SK-N-SH (cell line): Measurements from ENCODE around the gene HERC3. TPM values are rescaled to one million over a fixed set of nuclear protein-coding genes. Genes with fewer than 3 reads are reported as not detected.

Experiments used
- CTCF ChIA-PET: fragments of 300-600, 350-600 bp; formaldehyde crosslinking; extraction: SDS; loops from one replicate; lab custom pipeline; 2021; lab: Yijun Ruan, JAX
- POLR2A ChIA-PET: fragments of 350-600 bp; sonication (Branson Sonifier 250); formaldehyde crosslinking; extraction: SDS; loops from one replicate; lab custom pipeline; 2020; ENCODE audit warnings: antibody characterized with exemption, inconsistent platforms; lab: Yijun Ruan, JAX
- DNase-seq: peaks from one replicate; pipeline ENCODE4 v3.0.0; 2012
- H2AFZ ChIP-seq: fragments of 200-600 bp; sonication (generic); 2 replicates; pipeline ENCODE4 v1.8.1; 2016; ENCODE audit warnings: antibody characterized with exemption, mild to moderate bottlenecking, low read depth
- H3F3A ChIP-seq: fragments of 200-600 bp; sonication (generic); replicated peaks from 2 replicates; pipeline ENCODE3; 2016; ENCODE audit warnings: antibody characterized with exemption, mild to moderate bottlenecking; ENCODE audit not compliant: insufficient read depth
- H3K27ac ChIP-seq, 2 experiments: fragments of 200-500 bp in 1 of 2; fragments of 200-600 bp in 1 of 2; sonication (Bioruptor generic) in 1 of 2; sonication (generic), shearing (Covaris generic) in 1 of 2; 2 replicates each; pipeline versions ENCODE4 v1.5.1 to v1.6.1; 2014 to 2016; ENCODE audit warnings: low read depth in 2 of 2, inconsistent platforms in 1 of 2, low read length in 1 of 2, mild to moderate bottlenecking in 1 of 2, mixed read lengths in 1 of 2
- H3K27me3 ChIP-seq: fragments of 200-600 bp; sonication (generic), shearing (Covaris generic); 2 replicates; pipeline ENCODE4 v1.6.1; 2016; ENCODE audit warnings: mixed run types; ENCODE audit not compliant: insufficient read depth
- H3K36me3 ChIP-seq, 2 experiments: fragments of 200-500 bp in 1 of 2; fragments of 200-600 bp in 1 of 2; sonication (Bioruptor generic) in 1 of 2; sonication (generic) in 1 of 2; replicated peaks in 1 of 2; 2 replicates each; pipeline versions ENCODE3 to v1.5.1; 2014 to 2016; ENCODE audit warnings: low read length in 1 of 2, mild to moderate bottlenecking in 1 of 2; ENCODE audit not compliant: insufficient read depth in 2 of 2, control insufficient read depth in 1 of 2
- H3K4me1 ChIP-seq, 2 experiments: fragments of 200-500 bp in 1 of 2; fragments of 200-600 bp in 1 of 2; sonication (Bioruptor generic) in 1 of 2; sonication (generic), shearing (Covaris generic) in 1 of 2; 2 replicates each; pipeline versions ENCODE4 v1.5.1 to v1.6.1; 2014 to 2016; ENCODE audit warnings: low read depth in 1 of 2, low read length in 1 of 2, mixed run types in 1 of 2; ENCODE audit not compliant: insufficient read depth in 2 of 2, control insufficient read depth in 1 of 2
- H3K4me2 ChIP-seq: fragments of 200-600 bp; sonication (generic), shearing (Covaris generic); 2 replicates; pipeline ENCODE4 v1.6.1; 2017; ENCODE audit warnings: mixed run types
- H3K4me3 ChIP-seq, 2 experiments: fragments of 200-500 bp in 1 of 2; fragments of 200-600 bp in 1 of 2; sonication (Bioruptor generic) in 1 of 2; sonication (generic), shearing (Covaris generic) in 1 of 2; 2 replicates each; pipeline versions ENCODE4 v1.5.1 to v1.8.1; 2014 to 2016; ENCODE audit warnings: low read depth in 2 of 2, inconsistent platforms in 1 of 2, low read length in 1 of 2, mild to moderate bottlenecking in 1 of 2, mixed read lengths in 1 of 2, moderate library complexity in 1 of 2
- H3K79me2 ChIP-seq: fragments of 200-600 bp; sonication (generic); 2 replicates; pipeline ENCODE4 v1.8.1; 2017; ENCODE audit warnings: mild to moderate bottlenecking; ENCODE audit not compliant: insufficient read depth
- H3K9ac ChIP-seq: fragments of 200-600 bp; sonication (generic); 2 replicates; pipeline ENCODE4 v1.6.1; 2017; ENCODE audit warnings: mixed run types
- H3K9me2 ChIP-seq: fragments of 200-600 bp; sonication (generic); 2 replicates; pipeline ENCODE4 v1.6.1; 2017; ENCODE audit warnings: mixed run types
- H3K9me3 ChIP-seq: fragments of 200-600 bp; sonication (generic); 2 replicates; pipeline ENCODE4 v1.6.1; 2017; ENCODE audit warnings: mixed run types, mild to moderate bottlenecking, moderate library complexity
- H4K20me1 ChIP-seq: fragments of 200-600 bp; sonication (generic); 2 replicates; pipeline ENCODE4 v1.6.1; 2017; ENCODE audit warnings: mild to moderate bottlenecking, mixed run types; ENCODE audit not compliant: insufficient read depth
- CHD2 ChIP-seq: fragments of 150-350 bp; IDR thresholded peaks from 2 replicates; pipeline ENCODE4 v1.6.1; 2018; ENCODE audit warnings: low read length; ENCODE audit not compliant: partially characterized antibody
- EZH2phosphoT487 ChIP-seq: fragments of 200-600 bp; sonication (generic); IDR thresholded peaks from 2 replicates; pipeline ENCODE4 v1.6.1; 2017; ENCODE audit warnings: low read depth, mixed run types, mild to moderate bottlenecking, antibody characterized with exemption, moderate library complexity, borderline replicate concordance
- JUND ChIP-seq: IDR thresholded peaks from 2 replicates; pipeline ENCODE4 v1.4.0; 2012
- POLR2AphosphoS5 ChIP-seq: IDR thresholded peaks from 2 replicates; pipeline ENCODE4 v1.6.1; 2012; ENCODE audit warnings: low read depth, low read length
- RCOR1 ChIP-seq: fragments of 150-350 bp; IDR thresholded peaks from 2 replicates; pipeline ENCODE4 v1.6.1; 2017; ENCODE audit warnings: antibody characterized with exemption, low read length
- RFX5 ChIP-seq: IDR thresholded peaks from 2 replicates; pipeline ENCODE4 v1.6.1; 2012; ENCODE audit warnings: mild to moderate bottlenecking, improper control_type of control experiment, low read length
- TAF1 ChIP-seq: IDR thresholded peaks from 2 replicates; pipeline ENCODE4 v1.6.1; 2012; ENCODE audit warnings: low read depth, mild to moderate bottlenecking, low read length, moderate library complexity, borderline replicate concordance
- TCF12 ChIP-seq: IDR thresholded peaks from 2 replicates; pipeline ENCODE4 v1.4.0; 2012
- WGBS: methylation state at CpG from one replicate; pipeline ENCODE4 v1.1.6; 2017; ENCODE audit warnings: low lambda C conversion rate; 5-methylcytosine and 5-hydroxymethylcytosine counted together
- polyA plus RNA-seq, 3 experiments: library from polyadenylated mRNA; depleted of rRNA; stranded (reverse); fragments of >200 nt; gene quantifications; 2 replicates each; pipeline ENCODE4 v1.2.3, GENCODE V29; 2012
- TF ChIP-seq, protein P1 (sequence below): fragments of 200-600 bp; sonication (generic); IDR thresholded peaks from 2 replicates; pipeline ENCODE4 v1.6.1; 2017; ENCODE audit warnings: antibody characterized with exemption, mild to moderate bottlenecking, moderate library complexity
- TF ChIP-seq, protein P2 (sequence below): IDR thresholded peaks from 2 replicates; pipeline ENCODE4 v1.6.1; 2012; ENCODE audit warnings: mild to moderate bottlenecking, low read depth, low read length, moderate library complexity

The HERC3 gene
- polyA plus RNA-seq, 1 of the 3 experiments (the other 2 are of a cell fraction), result 4.6 TPM

DNA sequence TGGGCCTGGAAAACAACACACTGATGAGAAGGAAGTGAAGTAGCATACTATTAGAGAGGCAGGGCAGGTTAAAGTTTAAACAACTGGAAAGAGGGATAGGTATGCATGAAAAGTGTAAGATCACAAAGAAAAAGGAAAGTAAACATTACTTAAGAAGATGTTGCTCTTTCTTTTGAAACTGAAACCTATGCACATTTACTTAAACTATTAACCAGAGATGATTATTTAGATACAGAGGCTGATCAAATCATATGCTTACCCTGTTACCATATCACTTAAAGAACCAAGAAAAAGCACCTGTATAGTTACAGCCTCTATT, 67.6 kb downstream of the HERC3 start:
- no peak overlapping the region for H2AFZ ChIP-seq
- H3K4me1 ChIP-seq, result peaks cover 2 to 19% of the 10 kb centered on the region in 2 experiments
- peaks cover 2 to 17% of the 10 kb centered on the region in 2 experiments for H3K36me3 ChIP-seq
- H3K9ac ChIP-seq, result peak overlapping the region; percentile 12; the same call in 1 of the 2 replicates
- TF ChIP-seq TCF12, result no peak
- TF ChIP-seq RFX5, result no peak
- no peak for TF ChIP-seq JUND
- no peak for TF ChIP-seq CHD2
- TF ChIP-seq, protein P1, sequence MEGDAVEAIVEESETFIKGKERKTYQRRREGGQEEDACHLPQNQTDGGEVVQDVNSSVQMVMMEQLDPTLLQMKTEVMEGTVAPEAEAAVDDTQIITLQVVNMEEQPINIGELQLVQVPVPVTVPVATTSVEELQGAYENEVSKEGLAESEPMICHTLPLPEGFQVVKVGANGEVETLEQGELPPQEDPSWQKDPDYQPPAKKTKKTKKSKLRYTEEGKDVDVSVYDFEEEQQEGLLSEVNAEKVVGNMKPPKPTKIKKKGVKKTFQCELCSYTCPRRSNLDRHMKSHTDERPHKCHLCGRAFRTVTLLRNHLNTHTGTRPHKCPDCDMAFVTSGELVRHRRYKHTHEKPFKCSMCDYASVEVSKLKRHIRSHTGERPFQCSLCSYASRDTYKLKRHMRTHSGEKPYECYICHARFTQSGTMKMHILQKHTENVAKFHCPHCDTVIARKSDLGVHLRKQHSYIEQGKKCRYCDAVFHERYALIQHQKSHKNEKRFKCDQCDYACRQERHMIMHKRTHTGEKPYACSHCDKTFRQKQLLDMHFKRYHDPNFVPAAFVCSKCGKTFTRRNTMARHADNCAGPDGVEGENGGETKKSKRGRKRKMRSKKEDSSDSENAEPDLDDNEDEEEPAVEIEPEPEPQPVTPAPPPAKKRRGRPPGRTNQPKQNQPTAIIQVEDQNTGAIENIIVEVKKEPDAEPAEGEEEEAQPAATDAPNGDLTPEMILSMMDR, result no peak
- no peak for TF ChIP-seq POLR2AphosphoS5
- TF ChIP-seq, protein P2, sequence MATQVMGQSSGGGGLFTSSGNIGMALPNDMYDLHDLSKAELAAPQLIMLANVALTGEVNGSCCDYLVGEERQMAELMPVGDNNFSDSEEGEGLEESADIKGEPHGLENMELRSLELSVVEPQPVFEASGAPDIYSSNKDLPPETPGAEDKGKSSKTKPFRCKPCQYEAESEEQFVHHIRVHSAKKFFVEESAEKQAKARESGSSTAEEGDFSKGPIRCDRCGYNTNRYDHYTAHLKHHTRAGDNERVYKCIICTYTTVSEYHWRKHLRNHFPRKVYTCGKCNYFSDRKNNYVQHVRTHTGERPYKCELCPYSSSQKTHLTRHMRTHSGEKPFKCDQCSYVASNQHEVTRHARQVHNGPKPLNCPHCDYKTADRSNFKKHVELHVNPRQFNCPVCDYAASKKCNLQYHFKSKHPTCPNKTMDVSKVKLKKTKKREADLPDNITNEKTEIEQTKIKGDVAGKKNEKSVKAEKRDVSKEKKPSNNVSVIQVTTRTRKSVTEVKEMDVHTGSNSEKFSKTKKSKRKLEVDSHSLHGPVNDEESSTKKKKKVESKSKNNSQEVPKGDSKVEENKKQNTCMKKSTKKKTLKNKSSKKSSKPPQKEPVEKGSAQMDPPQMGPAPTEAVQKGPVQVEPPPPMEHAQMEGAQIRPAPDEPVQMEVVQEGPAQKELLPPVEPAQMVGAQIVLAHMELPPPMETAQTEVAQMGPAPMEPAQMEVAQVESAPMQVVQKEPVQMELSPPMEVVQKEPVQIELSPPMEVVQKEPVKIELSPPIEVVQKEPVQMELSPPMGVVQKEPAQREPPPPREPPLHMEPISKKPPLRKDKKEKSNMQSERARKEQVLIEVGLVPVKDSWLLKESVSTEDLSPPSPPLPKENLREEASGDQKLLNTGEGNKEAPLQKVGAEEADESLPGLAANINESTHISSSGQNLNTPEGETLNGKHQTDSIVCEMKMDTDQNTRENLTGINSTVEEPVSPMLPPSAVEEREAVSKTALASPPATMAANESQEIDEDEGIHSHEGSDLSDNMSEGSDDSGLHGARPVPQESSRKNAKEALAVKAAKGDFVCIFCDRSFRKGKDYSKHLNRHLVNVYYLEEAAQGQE, result no peak
- TF ChIP-seq, all 33 proteins: peak for 0
- CTCF ChIA-PET, result interaction anchor here (0.5 to 1.4 kb wide), 28 partner anchors 10 to 362 kb away, joined by 3 to 26 read pairs (median 4); no protein-coding TSS in a partner anchor
- no peaks in the 10 kb centered on the region for H3K9me2 ChIP-seq
- peak overlapping the region in 1 of 2 experiments; percentile 99; a peak in 2 of 4 replicates for H3K27ac ChIP-seq
- POLR2A ChIA-PET, result no interaction called here
- no peak overlapping the region for H3K4me2 ChIP-seq
- no peak overlapping the region for H3K4me3 ChIP-seq
- no peaks in the 10 kb centered on the region for H3K79me2 ChIP-seq
- no peaks in the 10 kb centered on the region for H3K27me3 ChIP-seq
- DNase-seq, result no peak
- H4K20me1 ChIP-seq, result no peaks in the 10 kb centered on the region
- no peaks in the 10 kb centered on the region for H3K9me3 ChIP-seq
- H3F3A ChIP-seq, result peaks cover 38% of the 10 kb centered on the region

DNA sequence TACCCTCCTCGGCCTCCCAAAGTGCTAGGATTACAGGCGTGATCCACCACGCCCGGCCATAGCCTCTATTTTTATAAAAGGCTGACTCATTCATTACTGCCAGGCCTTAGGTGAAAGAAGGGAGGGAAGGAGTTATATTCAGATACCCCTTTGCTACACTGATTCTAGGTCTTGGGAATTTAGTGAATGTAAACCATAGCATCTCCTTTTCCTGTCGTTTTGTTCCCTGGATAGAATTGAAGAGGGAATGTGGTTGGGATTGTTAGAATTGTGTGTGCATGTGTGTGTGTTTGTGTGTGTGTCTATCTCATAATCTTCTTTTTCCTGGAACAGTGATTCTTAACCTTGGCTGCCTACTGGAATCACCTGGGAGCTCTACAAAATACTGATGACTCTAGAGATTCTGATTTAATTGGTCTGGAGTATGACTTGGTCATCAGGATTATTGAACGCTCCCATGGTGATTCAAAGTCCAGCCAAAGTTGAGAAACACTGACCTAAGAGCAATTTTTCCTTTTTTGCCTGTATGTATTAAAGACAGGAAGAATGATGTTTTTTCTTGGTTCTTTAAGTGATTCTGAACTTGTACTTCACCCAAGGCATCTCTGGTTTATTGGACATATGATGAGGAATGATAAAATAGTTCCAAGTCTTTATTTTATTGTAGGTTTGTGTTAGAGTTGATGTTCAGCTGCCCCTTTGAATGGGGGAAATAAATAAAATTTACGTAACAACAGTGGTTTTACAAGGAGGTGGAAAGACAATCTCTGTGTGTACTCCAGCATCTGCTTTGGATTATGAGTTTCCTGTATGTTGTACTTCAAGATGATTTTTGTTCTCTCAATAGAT, 68.4 kb downstream of the HERC3 start:
- no peaks in the 10 kb centered on the region for H4K20me1 ChIP-seq
- H3K27me3 ChIP-seq, result no peaks in the 10 kb centered on the region
- H3F3A ChIP-seq, result peaks cover 38% of the 10 kb centered on the region
- no peaks in the 10 kb centered on the region for H3K9me2 ChIP-seq
- DNase-seq, result no peak
- no peak for TF ChIP-seq EZH2phosphoT487
- no peak for TF ChIP-seq TAF1
- peak; percentile 74 for TF ChIP-seq TCF12
- no peak for TF ChIP-seq RCOR1
- TF ChIP-seq, all 33 proteins: peak for 1
- no peak overlapping the region for H3K4me3 ChIP-seq
- POLR2A ChIA-PET, result no interaction called here
- H2AFZ ChIP-seq, result peak overlapping the region; percentile 34; the same call in 1 of the 2 replicates
- H3K4me1 ChIP-seq, result peaks cover 2 to 19% of the 10 kb centered on the region in 2 experiments
- H3K4me2 ChIP-seq, result peak overlapping the region; percentile 63; the same call in 1 of the 2 replicates
- H3K9me3 ChIP-seq, result no peaks in the 10 kb centered on the region
- 72% methylated on average over 7 of the region's 7 CpGs for WGBS
- peak overlapping the region in 1 of 2 experiments; percentile 99; a peak in 2 of 4 replicates for H3K27ac ChIP-seq
- CTCF ChIA-PET, result interaction anchor here (0.9 to 1.2 kb wide), 2 partner anchors 13 to 121 kb away, joined by 3 to 5 read pairs; no protein-coding TSS in a partner anchor
- H3K36me3 ChIP-seq, result peaks cover 0 to 11% of the 10 kb centered on the region in 2 experiments
- no peaks in the 10 kb centered on the region for H3K79me2 ChIP-seq
- peak overlapping the region; percentile 66; the same call in 1 of the 2 replicates for H3K9ac ChIP-seq
